Calu3 (cell line): ENCODE measurements around the gene UMPS. TPM values are rescaled to one million over a fixed set of nuclear protein-coding genes. Genes with fewer than 3 reads are reported as not detected.

Source experiments
- BruUV-seq: library from RNA; stranded (reverse); fragments of 400-500 nt; replicated peaks from 2 replicates; lab custom pipeline; 2021; lab: Mats Ljungman, UMichigan
- CTCF ChIA-PET: fragments of 300-600 bp; sonication (Branson Sonifier 250); formaldehyde crosslinking; loops from one replicate; lab custom pipeline; 2022; ENCODE audit warnings: antibody characterized with exemption; lab: Charles Lee
- DNase-seq: peaks from one replicate; pipeline ENCODE4 v3.0.0; 2022
- H3K27ac Mint-ChIP-seq: one replicate; pipeline ENCODE4 v1.8.0; 2022; ENCODE audit warnings: mixed read lengths; ENCODE audit not compliant: unreplicated experiment
- H3K27me3 Mint-ChIP-seq: one replicate; pipeline ENCODE4 v1.8.0; 2022; ENCODE audit warnings: mixed read lengths; ENCODE audit not compliant: unreplicated experiment
- H3K36me3 Mint-ChIP-seq: one replicate; pipeline ENCODE4 v1.8.0; 2022; ENCODE audit warnings: mild to moderate bottlenecking, moderate library complexity, mixed read lengths; ENCODE audit not compliant: insufficient read depth, unreplicated experiment
- H3K4me1 Mint-ChIP-seq: one replicate; pipeline ENCODE4 v1.8.0; 2022; ENCODE audit warnings: mild to moderate bottlenecking, low read depth, mixed read lengths; ENCODE audit not compliant: unreplicated experiment
- H3K4me3 Mint-ChIP-seq: one replicate; pipeline ENCODE4 v1.8.0; 2022; ENCODE audit warnings: mild to moderate bottlenecking, low read depth, moderate library complexity, mixed read lengths; ENCODE audit not compliant: unreplicated experiment
- H3K9me3 Mint-ChIP-seq: one replicate; pipeline ENCODE4 v1.8.0; 2022; ENCODE audit warnings: low read depth, mixed read lengths; ENCODE audit not compliant: unreplicated experiment
- CTCF ChIP-seq: fragments of 200-600 bp; IDR thresholded peaks from one replicate; pipeline ENCODE4 v1.8.0; 2022; ENCODE audit warnings: antibody characterized with exemption; ENCODE audit not compliant: unreplicated experiment
- intact Hi-C: fragments of 100-400 bp; cut with micrococcal nuclease; formaldehyde crosslinking; loops from one replicate; pipeline ENCODE4 v1.10.0; 2022; ENCODE audit not compliant: unreplicated experiment
- total RNA-seq: library from RNA; stranded (reverse); gene quantifications from 2 replicates; pipeline ENCODE4 v1.2.3, GENCODE V29; 2022

The UMPS gene
- total RNA-seq, 1 experiment from 2014 or later = 73.0 TPM

GRCh38 chr3:124697302-124697701 is 33.0 kb upstream of the UMPS start:
- no peak for TF ChIP-seq CTCF
- intact Hi-C loops = no loop called here
- Mint-ChIP-seq H3K4me1 (no peaks in the 10 kb centered on the region), H3K27me3 (peaks cover 84% of the 10 kb centered on the region), H3K27ac (no peak overlapping the region), H3K9me3 (no peaks in the 10 kb centered on the region), H3K4me3 (no peak overlapping the region), H3K36me3 (no peaks in the 10 kb centered on the region)
- CTCF ChIA-PET = no interaction called here
- no peak for DNase-seq
- no TSS peak for BruUV-seq

GRCh38 chr3:124698030-124698770 is 32.1 kb upstream of the UMPS start:
- no TSS peak for BruUV-seq
- CTCF ChIA-PET = no interaction called here

GRCh38 chr3:124699051-124699450 is 31.2 kb upstream of the UMPS start:
- Mint-ChIP-seq H3K4me3 (no peak overlapping the region), H3K27me3 (peaks cover 79% of the 10 kb centered on the region), H3K27ac (no peak overlapping the region), H3K36me3 (no peaks in the 10 kb centered on the region), H3K4me1 (no peaks in the 10 kb centered on the region), H3K9me3 (no peaks in the 10 kb centered on the region)
- intact Hi-C loops = no loop called here
- BruUV-seq = no TSS peak
- TF ChIP-seq CTCF = no peak
- CTCF ChIA-PET = no interaction called here
- no peak for DNase-seq

More at GRCh38 chr3:124698030-124698770, 32.1 kb upstream of the UMPS start:
- no peak for DNase-seq
- Mint-ChIP-seq H3K9me3 (no peaks in the 10 kb centered on the region), H3K4me3 (no peak overlapping the region), H3K27ac (no peak overlapping the region), H3K4me1 (no peaks in the 10 kb centered on the region), H3K27me3 (peaks cover 83% of the 10 kb centered on the region), H3K36me3 (no peaks in the 10 kb centered on the region)
- intact Hi-C loops = no loop called here
- TF ChIP-seq CTCF = no peak

GRCh38 chr3:124699686-124700396 is 30.4 kb upstream of the UMPS start:
- CTCF ChIA-PET = no interaction called here
- intact Hi-C loops = no loop called here

More at GRCh38 chr3:124699686-124700396, 30.4 kb upstream of the UMPS start:
- BruUV-seq = no TSS peak
- Mint-ChIP-seq H3K36me3 (no peaks in the 10 kb centered on the region), H3K27me3 (peaks cover 72% of the 10 kb centered on the region), H3K4me1 (no peaks in the 10 kb centered on the region), H3K4me3 (no peak overlapping the region), H3K9me3 (no peaks in the 10 kb centered on the region), H3K27ac (no peak overlapping the region)
- DNase-seq = no peak
- no peak for TF ChIP-seq CTCF
